C1 segment of cervical spinal cord (tissue), 14 donors: ENCODE measurements around the gene FGF1.

Experiments used
- DNase-seq, 14 donors: peaks; one replicate each; lab custom pipeline; 2025; lab: John Stamatoyannopoulos, UW

FGF1 gene

DNA sequence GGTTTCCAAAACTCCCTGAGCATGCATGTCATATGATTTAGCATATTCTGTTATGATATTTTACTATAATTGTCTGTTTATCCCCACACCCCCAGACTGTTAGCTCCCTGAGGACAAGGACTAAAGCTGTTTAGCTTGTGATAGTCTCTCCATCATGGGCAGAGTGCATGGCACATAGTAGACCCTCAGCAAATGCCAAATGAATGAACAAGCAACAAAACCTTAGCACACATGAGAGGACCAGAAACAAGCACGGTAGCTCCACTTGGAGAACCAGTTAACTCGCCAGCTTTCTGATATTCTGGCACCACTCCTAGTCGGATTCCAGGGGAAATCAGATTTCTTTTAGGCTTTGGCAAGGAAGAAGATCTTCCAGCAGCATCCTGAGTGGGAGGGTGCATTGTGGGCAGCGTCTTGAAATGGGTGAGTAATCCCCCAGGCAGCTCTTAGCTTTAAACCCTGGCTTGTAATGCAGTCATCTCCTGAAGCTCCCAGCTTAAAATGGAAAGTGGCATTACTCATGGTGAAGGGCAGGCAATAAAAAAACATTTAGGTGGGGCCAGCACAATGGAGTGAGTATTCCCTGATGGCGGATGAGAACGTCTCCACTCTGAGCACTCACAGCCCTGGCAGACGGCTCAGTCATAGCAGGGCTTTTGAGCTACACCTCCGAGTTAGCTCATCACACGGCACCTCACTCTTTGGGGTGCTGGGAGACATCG, 41.1 kb downstream of the FGF1 start:
- DNase-seq: peak in 1 of 14 donors; percentile 16

GRCh38 chr5:142644127-142644526, 41.8 kb downstream of the FGF1 start:
- no peak for DNase-seq

- DNase-seq: no peak
These were observed 42.3 kb downstream of the FGF1 start for GRCh38 chr5:142643634-142644033.

DNA sequence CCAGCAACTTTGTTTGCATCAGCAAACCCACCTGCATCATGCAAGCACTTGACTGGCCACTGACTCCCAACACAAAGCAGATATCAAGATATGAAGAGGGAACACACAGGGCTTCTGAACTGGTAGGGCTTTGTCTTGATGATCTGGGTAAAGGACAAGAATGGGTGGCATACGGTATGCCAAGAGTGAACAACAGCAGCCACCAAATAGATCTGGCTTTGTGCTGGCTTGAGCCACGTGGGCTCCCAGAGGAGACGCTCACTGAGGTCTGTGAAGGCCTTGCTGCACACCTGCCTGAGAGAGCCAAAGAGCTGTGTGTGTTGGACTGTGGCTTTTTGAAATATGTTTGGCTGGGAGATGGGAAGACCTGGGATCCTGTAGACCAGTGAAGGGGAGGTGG, 43.5 kb downstream of the FGF1 start:
- peak in 2 of 14 donors; percentile 9 to 15 for DNase-seq

DNA sequence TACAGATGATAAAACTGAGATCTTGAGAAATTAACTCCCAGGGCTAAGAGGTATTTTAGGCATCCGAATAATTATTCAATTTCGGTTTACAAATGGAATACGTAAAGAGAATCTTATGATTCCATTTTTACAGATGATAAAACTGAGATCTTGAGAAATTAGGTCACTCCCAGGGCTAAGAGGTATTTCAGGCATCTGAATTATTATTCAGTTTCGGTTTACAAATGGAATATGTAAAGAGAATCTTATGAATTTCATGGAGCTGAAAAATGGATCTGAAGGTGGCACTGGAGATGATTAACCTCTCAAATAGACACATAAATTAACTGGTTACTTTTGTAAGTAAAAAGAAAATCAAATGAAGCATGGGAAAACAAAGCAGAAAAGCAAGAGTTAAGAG, 44.2 kb downstream of the FGF1 start:
- DNase-seq: no peak

- no peak for DNase-seq
These were observed 45.4 kb downstream of the FGF1 start for GRCh38 chr5:142640316-142641005.

- DNase-seq: no peak
These were observed 46.4 kb downstream of the FGF1 start for GRCh38 chr5:142639455-142639854.

DNA sequence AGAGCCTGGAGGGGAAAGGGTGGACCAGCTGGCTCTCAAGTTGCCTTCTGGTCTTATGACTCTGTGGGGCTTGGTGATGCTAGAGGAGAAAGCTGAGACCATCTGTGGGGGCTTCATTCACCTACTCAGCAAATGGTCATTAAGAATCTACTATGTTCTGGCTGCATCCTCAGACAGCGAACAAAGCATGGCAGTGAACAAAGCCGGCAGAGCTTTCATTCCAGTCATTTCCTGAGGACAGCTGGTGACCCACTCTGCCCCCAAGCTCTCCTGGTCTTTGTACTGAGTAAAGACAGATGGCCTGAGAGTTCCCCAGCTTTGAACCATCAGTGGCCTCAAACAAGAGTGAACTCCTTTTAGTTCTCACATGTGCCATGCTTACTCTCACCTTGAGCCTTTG, 48.0 kb downstream of the FGF1 start:
- DNase-seq: no peak

DNA sequence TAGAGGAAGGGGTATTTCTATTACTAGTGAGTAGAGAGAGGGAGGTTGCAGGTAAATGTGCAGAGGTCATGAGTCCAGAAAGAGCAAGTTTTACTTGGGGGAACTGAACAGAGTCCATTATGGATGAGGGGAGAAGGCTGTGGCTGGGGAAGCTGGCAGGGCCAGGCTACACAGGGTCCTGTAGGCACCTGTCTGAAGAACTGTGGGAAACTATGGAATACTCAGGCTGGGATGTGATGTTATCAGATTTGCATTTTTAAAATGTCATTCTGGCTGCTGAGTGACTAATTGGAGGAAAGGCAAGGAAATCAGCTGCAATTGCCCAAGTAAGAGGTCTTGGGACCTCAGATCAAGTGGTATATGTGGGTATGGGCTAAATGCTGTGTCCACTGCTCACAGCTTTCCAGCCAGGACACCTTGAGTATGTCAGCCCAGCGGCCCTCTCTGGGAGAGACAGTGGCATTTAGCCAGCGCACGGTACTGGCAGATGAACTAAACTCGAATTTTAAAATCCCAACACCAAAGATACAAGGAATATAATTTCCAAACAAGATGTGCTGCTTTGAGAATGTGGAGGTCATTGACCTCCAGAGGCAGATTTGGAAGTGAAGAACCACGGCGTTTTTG, 49.1 kb downstream of the FGF1 start:
- no peak for DNase-seq

- DNase-seq: no peak
These were observed 49.8 kb downstream of the FGF1 start for GRCh38 chr5:142636093-142636492.

GRCh38 chr5:142634216-142635011, 51.5 kb downstream of the FGF1 start:
- DNase-seq: no peak

- no peak for DNase-seq
These were observed 54.9 kb downstream of the FGF1 start for GRCh38 chr5:142630927-142631539.

DNA sequence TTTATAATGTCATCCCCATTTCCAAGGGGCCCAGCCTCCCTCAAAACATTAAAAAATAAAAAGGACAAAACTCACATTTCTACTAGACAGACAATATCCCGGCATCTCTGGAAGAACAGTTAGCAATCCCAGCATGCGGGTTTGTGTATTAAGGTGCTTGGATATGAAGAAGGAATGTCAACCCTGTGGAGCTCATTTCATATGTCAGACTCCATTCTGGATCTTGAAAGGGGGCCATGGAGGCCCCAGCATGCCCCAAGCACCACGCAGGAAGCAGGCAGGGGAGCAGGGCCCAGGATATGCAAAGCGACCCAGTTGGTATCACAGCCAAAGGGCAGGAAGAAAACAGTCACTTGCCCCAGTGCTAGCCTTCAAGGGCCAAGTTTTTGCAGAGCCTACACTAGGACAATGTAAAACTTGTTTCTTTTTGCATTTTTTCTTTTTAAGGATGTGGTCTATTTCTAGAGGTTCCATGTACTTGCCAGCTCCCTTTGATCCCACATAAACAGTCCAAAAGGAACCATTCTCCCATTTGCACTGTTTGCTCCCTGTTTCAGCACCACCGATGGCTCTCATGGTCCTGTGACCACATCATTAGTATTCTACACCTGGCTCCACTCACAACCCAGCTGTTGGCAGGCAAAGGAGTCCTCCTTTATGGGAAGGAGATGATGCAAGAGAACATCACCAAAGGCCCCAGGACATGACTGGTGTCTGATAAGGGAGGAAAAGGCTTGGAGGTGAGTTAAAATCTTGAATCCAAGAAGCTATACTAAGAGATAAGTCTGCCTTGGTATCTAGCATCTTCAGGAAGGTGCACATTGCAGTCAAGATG, 58.3 kb downstream of the FGF1 start:
- DNase-seq: peak in 4 of 14 donors; percentile 31 to 53 (median 44)

DNA sequence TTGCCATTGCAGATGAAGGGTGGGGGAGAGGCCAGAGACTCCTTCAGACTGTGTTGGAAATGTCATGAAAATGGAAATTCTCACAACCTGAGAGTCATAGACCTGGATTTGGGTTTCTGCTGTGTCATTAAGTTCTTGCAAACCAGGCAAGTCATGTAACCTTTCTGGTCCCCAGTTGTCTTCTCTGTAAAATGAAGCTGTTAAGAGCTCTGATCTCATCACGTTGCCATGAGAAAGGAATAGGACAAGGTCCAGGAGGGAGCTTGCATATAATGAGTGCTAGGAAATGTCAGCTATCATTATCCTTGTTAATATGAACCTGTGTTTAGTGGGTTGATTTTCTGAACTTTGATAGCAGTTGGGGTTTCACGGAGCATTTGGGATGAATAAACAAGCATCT, 59.1 kb downstream of the FGF1 start:
- DNase-seq: no peak

DNA sequence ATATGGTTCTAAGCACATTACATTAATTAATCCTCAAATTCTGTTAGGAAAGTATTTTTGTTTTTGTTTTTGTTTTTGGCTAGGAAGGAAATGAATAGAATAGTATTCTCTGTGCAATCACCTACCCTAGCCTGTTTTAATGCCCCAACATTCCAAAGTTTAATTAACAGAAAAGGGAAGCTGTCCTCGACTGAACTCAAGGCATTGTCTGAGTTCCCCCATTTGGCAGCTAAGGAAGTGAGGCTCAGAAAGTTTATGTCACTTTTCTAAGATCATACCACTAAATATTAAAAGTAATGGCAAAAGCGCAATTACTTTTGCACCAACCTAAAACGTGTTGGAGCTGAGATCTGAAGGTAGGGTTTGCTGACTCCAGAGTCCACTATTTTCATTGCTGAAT, 59.8 kb downstream of the FGF1 start:
- no peak for DNase-seq

DNA sequence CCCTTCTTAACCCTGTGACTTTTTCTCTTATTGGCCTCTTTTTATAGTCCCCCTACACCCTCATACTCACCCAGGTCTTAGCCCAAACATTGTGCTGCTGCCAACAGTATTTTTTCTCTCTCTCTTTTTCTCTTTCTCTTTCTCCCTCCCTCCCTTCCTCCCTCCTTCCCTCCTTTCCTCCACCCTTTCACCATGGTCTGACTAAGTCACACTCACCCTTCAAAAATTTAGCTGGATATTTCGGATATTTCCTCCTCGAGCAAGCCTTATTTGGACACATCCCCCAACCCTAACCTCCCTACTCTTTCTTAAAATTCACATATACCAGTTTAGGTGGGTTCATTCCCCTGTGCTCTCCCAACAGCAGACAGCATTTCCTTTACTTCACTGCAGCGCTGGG, 64.7 kb downstream of the FGF1 start:
- DNase-seq: no peak

GRCh38 chr5:142619815-142620214, 66.1 kb downstream of the FGF1 start:
- no peak for DNase-seq

DNA sequence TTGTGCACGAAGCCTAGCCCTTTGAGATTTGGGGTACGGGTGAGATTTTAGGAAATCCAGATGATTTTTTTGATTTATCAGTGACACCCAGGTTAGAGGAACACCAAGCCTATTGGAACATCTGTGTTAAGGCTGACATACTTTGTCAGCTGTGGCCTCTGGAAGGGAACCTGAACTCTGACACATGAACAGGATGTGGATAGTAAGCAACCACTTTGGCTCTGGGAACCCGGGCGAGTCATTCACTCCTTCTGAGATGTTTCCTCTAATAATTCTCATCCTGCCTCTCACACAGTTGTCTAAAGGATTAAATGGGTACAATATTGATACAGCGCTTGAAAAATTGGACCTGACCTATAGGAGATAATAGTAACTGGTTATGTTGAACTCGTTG, 67.8 kb downstream of the FGF1 start:
- DNase-seq: no peak

- DNase-seq: no peak
These were observed 68.3 kb downstream of the FGF1 start for GRCh38 chr5:142617416-142618129.

DNA sequence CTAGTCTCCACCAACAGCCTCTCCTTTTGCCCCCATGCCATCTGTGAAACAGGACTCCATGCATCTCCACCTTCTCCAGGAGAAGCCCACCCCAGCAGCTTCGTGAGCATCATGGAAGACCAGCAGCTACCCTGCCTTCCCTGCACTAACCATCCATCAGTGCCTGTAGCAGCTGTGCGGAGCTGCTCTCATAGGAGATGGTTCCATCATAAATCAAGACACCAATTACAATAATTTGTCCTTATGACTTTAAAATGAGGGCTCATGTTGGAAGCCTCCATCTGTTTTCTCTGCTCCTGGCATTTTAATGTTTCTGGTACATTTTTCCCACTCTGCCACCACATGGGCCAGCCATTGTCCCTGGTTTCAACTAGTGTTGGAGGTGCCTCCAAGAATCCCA, 69.9 kb downstream of the FGF1 start:
- DNase-seq: no peak
